ENCODE measurements around the gene FARS2. TPM values are rescaled to one million over a fixed set of nuclear protein-coding genes. Genes with fewer than 3 reads are reported as not detected.

The FARS2 gene
- total RNA-seq, 1 experiment from 2014 or later = 15.0 TPM

GRCh38 chr6:5466281-5467136 lies 205.2 kb downstream of the FARS2 start (continued):
- TF ChIP-seq ATF3 (CRISPR knock-in tag; conservative IDR thresholded peaks at IDR 0.05) = no peak
- no peak for TF ChIP-seq CDX4 (CRISPR knock-in tag; IDR thresholded peaks at IDR 0.05; ENCODE audit: borderline replicate concordance)
- no peak for TF ChIP-seq MXD4 (CRISPR knock-in tag; IDR thresholded peaks at IDR 0.05; ENCODE audit: borderline replicate concordance)
- no peak for TF ChIP-seq SMAD4 (CRISPR knock-in tag; IDR thresholded peaks at IDR 0.05)

- DNase-seq (ENCODE audit: low spot score) = no peak
- H3K9me3 Mint-ChIP-seq = no peaks in the 10 kb centered on the region
- no peaks in the 10 kb centered on the region for H3K36me3 Mint-ChIP-seq
- ATAC-seq = no peak
- ChIA-PET POLR2A (no interaction called here), CTCF (interaction anchor here (0.8 to 2.2 kb wide), 3 partner anchors 8 to 1078 kb away, joined by 3 to 8 read pairs (median 6); no protein-coding TSS in a partner anchor)
- H3K4me1 Mint-ChIP-seq = peaks cover 43% of the 10 kb centered on the region
- no peak overlapping the region for H3K4me3 Mint-ChIP-seq
- H3K27me3 Mint-ChIP-seq (ENCODE audit: low read depth) = no peaks in the 10 kb centered on the region
- TF ChIP-seq ZNF423 (CRISPR knock-in tag; IDR thresholded peaks at IDR 0.05) (no peak), SP1 (CRISPR knock-in tag; conservative IDR thresholded peaks at IDR 0.05) (no peak), ZNF671 (CRISPR knock-in tag; IDR thresholded peaks at IDR 0.05) (no peak), ZBTB21 (CRISPR knock-in tag; IDR thresholded peaks at IDR 0.05; ENCODE audit: borderline replicate concordance) (no peak), ZNF532 (CRISPR knock-in tag; IDR thresholded peaks at IDR 0.05; ENCODE audit: borderline replicate concordance) (no peak), HMGXB4 (CRISPR knock-in tag; IDR thresholded peaks at IDR 0.05) (no peak)
- H3K27ac Mint-ChIP-seq = no peak overlapping the region
Observed at GRCh38 chr6:5468586-5468985, 207.3 kb downstream of the FARS2 start.

GRCh38 chr6:5469101-5469846 lies 208.0 kb downstream of the FARS2 start:
- H3K27me3 Mint-ChIP-seq (ENCODE audit: low read depth) = no peaks in the 10 kb centered on the region
- peak overlapping the region; percentile 29; the same call in 1 of the 2 replicates for H3K27ac Mint-ChIP-seq
- peaks cover 39% of the 10 kb centered on the region for H3K4me1 Mint-ChIP-seq
- ChIA-PET POLR2A (no interaction called here), CTCF (interaction anchor here (0.8 to 2.2 kb wide), 4 partner anchors 8 to 1078 kb away, joined by 3 to 8 read pairs (median 4); no protein-coding TSS in a partner anchor)
- H3K4me3 Mint-ChIP-seq = no peak overlapping the region
- ATAC-seq (peak; percentile 26; the same call in 1 of the 2 replicates), DNase-seq (ENCODE audit: low spot score) (no peak)
- no peak for TF ChIP-seq HMGXB4 (CRISPR knock-in tag; IDR thresholded peaks at IDR 0.05)
- no peak for TF ChIP-seq NR1H2 (CRISPR knock-in tag; IDR thresholded peaks at IDR 0.05)
- TF ChIP-seq ZNF423 (CRISPR knock-in tag; IDR thresholded peaks at IDR 0.05) = peak; percentile 44; the same call in 1 of the 2 replicates
- TF ChIP-seq NR2C2 (CRISPR knock-in tag; IDR thresholded peaks at IDR 0.05) = no peak
- no peak for TF ChIP-seq ZNF138 (CRISPR knock-in tag; conservative IDR thresholded peaks at IDR 0.05)
- no peak for TF ChIP-seq TCF7 (CRISPR knock-in tag; IDR thresholded peaks at IDR 0.05; ENCODE audit: low read depth)
- no peaks in the 10 kb centered on the region for H3K9me3 Mint-ChIP-seq
- no peaks in the 10 kb centered on the region for H3K36me3 Mint-ChIP-seq

Measured in WTC11 (cell line).